Neural progenitor cell (in vitro differentiated cells): Measurements from ENCODE around the gene GNG7.

Experiments
- EZH2 ChIP-seq: fragments of 200-600 bp; sonication (generic); IDR thresholded peaks from 2 replicates; pipeline ENCODE4 v1.6.1; 2017; ENCODE audit warnings: antibody characterized with exemption, mild to moderate bottlenecking, moderate library complexity
- EZH2phosphoT487 ChIP-seq: fragments of 200-600 bp; sonication (generic); IDR thresholded peaks from 2 replicates; pipeline ENCODE4 v1.6.1; 2017; ENCODE audit warnings: antibody characterized with exemption
- TF ChIP-seq, protein P1 (sequence below): fragments of 200-600 bp; sonication (generic); IDR thresholded peaks from 2 replicates; pipeline ENCODE4 v1.5.1; 2017; ENCODE audit warnings: antibody characterized with exemption, mild to moderate bottlenecking

DNA sequence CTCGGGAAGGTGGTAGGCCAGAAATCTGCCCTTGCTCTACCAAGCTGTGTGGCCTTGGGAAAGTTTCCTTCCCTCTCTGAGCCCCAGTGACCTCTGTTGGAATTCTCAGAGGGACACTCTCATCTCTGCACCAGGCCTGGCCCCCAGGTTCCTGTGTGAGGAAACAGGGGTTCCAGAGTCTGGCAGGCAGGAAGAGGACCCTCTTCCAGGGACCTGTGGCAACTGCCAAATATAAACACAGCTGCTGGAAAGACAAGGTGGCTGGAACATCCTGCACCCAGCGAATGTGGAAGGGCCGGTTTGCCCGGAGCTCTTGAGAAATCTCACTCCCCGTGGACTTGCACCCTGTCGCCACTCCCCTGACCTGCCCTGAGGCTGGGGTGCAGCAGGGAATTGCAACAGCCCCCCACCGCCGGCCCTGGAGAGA lies 173.8 kb downstream of the GNG7 start:
- TF ChIP-seq, protein P1, sequence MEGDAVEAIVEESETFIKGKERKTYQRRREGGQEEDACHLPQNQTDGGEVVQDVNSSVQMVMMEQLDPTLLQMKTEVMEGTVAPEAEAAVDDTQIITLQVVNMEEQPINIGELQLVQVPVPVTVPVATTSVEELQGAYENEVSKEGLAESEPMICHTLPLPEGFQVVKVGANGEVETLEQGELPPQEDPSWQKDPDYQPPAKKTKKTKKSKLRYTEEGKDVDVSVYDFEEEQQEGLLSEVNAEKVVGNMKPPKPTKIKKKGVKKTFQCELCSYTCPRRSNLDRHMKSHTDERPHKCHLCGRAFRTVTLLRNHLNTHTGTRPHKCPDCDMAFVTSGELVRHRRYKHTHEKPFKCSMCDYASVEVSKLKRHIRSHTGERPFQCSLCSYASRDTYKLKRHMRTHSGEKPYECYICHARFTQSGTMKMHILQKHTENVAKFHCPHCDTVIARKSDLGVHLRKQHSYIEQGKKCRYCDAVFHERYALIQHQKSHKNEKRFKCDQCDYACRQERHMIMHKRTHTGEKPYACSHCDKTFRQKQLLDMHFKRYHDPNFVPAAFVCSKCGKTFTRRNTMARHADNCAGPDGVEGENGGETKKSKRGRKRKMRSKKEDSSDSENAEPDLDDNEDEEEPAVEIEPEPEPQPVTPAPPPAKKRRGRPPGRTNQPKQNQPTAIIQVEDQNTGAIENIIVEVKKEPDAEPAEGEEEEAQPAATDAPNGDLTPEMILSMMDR = no peak
- TF ChIP-seq EZH2 (no peak), EZH2phosphoT487 (no peak)
